SKM-1 treated with dmso at 0.1 percent for 144 hours (cell line): ENCODE data around the gene ATXN7.

Source experiments
- DNase-seq: peaks from one replicate; lab custom pipeline; 2025; ENCODE audit not compliant: unreplicated experiment; lab: John Stamatoyannopoulos, UW

The ATXN7 gene

GRCh38 chr3:63961891-63962290 is 98.2 kb downstream of the ATXN7 start:
- DNase-seq = no peak

- no peak for DNase-seq
Measured at GRCh38 chr3:63963496-63963895, 99.8 kb downstream of the ATXN7 start.

- DNase-seq = no peak
Measured at GRCh38 chr3:63964681-63965485, 101.2 kb downstream of the ATXN7 start.

- no peak for DNase-seq
Measured at GRCh38 chr3:63966007-63966406, 102.3 kb downstream of the ATXN7 start.

GRCh38 chr3:63966871-63967270 is 103.2 kb downstream of the ATXN7 start:
- no peak for DNase-seq

GRCh38 chr3:63967675-63968611 is 104.3 kb downstream of the ATXN7 start:
- peak; percentile 40 for DNase-seq

GRCh38 chr3:63968612-63969350 is 105.1 kb downstream of the ATXN7 start:
- DNase-seq = no peak

- no peak for DNase-seq
Measured at GRCh38 chr3:63969876-63970275, 106.2 kb downstream of the ATXN7 start.

GRCh38 chr3:63970631-63971475 is 107.2 kb downstream of the ATXN7 start:
- DNase-seq = no peak

GRCh38 chr3:63972196-63972595 is 108.5 kb downstream of the ATXN7 start:
- no peak for DNase-seq

- DNase-seq = no peak
Measured at GRCh38 chr3:63972987-63973386, 109.3 kb downstream of the ATXN7 start.

- no peak for DNase-seq
Measured at GRCh38 chr3:63973406-63973805, 109.7 kb downstream of the ATXN7 start.

GRCh38 chr3:63974451-63974850 is 110.8 kb downstream of the ATXN7 start:
- no peak for DNase-seq

- no peak for DNase-seq
Measured at GRCh38 chr3:63975723-63976122, 112.1 kb downstream of the ATXN7 start.

GRCh38 chr3:63976161-63976871 is 112.6 kb downstream of the ATXN7 start:
- DNase-seq = peak; percentile 79

- no peak for DNase-seq
Measured at GRCh38 chr3:63976872-63977200, 113.2 kb downstream of the ATXN7 start.

GRCh38 chr3:63977893-63978292 is 114.2 kb downstream of the ATXN7 start:
- no peak for DNase-seq

GRCh38 chr3:63979093-63979885 is 115.6 kb downstream of the ATXN7 start:
- no peak for DNase-seq

- no peak for DNase-seq
Measured at GRCh38 chr3:63980019-63980418, 116.4 kb downstream of the ATXN7 start.
